ENCODE data around the gene LINGO1. TPM values are rescaled to one million over a fixed set of nuclear protein-coding genes. Genes with fewer than 3 reads are reported as not detected.

LINGO1 gene
- total RNA-seq, 1 experiment from 2014 or later: not detected

- DNase-seq (ENCODE audit: low read depth): no peak
These were observed 17.2 kb downstream of the LINGO1 start for GRCh38 chr15:77615472-77615871.

- no peak for DNase-seq (ENCODE audit: low read depth)
These were observed 18.4 kb downstream of the LINGO1 start for GRCh38 chr15:77614251-77614806.

- DNase-seq (ENCODE audit: low read depth): no peak
These were observed 18.9 kb downstream of the LINGO1 start for GRCh38 chr15:77613814-77614213.

- DNase-seq (ENCODE audit: low read depth): no peak
These were observed 19.6 kb downstream of the LINGO1 start for GRCh38 chr15:77612958-77613601.

- DNase-seq (ENCODE audit: low read depth): no peak
These were observed 20.9 kb downstream of the LINGO1 start for GRCh38 chr15:77611767-77612166.

GRCh38 chr15:77610731-77611130 lies 22.0 kb downstream of the LINGO1 start:
- DNase-seq (ENCODE audit: low read depth): no peak

- DNase-seq (ENCODE audit: low read depth): no peak
These were observed 23.2 kb downstream of the LINGO1 start for GRCh38 chr15:77609558-77609957.

GRCh38 chr15:77608774-77609173 lies 23.9 kb downstream of the LINGO1 start:
- DNase-seq (ENCODE audit: low read depth): no peak

GRCh38 chr15:77607894-77608261 lies 24.8 kb downstream of the LINGO1 start:
- no peak for DNase-seq (ENCODE audit: low read depth)

GRCh38 chr15:77607111-77607893 lies 25.4 kb downstream of the LINGO1 start:
- peak; percentile 64 for DNase-seq (ENCODE audit: low read depth)

GRCh38 chr15:77606142-77607034 lies 26.3 kb downstream of the LINGO1 start:
- DNase-seq (ENCODE audit: low read depth): peak; percentile 37

- DNase-seq (ENCODE audit: low read depth): no peak
These were observed 27.2 kb downstream of the LINGO1 start for GRCh38 chr15:77605547-77605946.

- DNase-seq (ENCODE audit: low read depth): no peak
These were observed 27.7 kb downstream of the LINGO1 start for GRCh38 chr15:77604973-77605372.

GRCh38 chr15:77603611-77604336 lies 28.9 kb downstream of the LINGO1 start:
- DNase-seq (ENCODE audit: low read depth): no peak

GRCh38 chr15:77602800-77603199 lies 29.9 kb downstream of the LINGO1 start:
- DNase-seq (ENCODE audit: low read depth): no peak

GRCh38 chr15:77599899-77600298 lies 32.8 kb downstream of the LINGO1 start:
- peak; percentile 35 for DNase-seq (ENCODE audit: low read depth)

GRCh38 chr15:77599357-77599756 lies 33.4 kb downstream of the LINGO1 start:
- DNase-seq (ENCODE audit: low read depth): no peak

- DNase-seq (ENCODE audit: low read depth): no peak
These were observed 34.1 kb downstream of the LINGO1 start for GRCh38 chr15:77598644-77599043.

- no peak for DNase-seq (ENCODE audit: low read depth)
These were observed 34.8 kb downstream of the LINGO1 start for GRCh38 chr15:77597804-77598453.

- no peak for DNase-seq (ENCODE audit: low read depth)
These were observed 35.6 kb downstream of the LINGO1 start for GRCh38 chr15:77596821-77597803.
